Prostate gland (tissue), 2 donors: ENCODE results near the gene SIGLEC10. TPM values are rescaled to one million over a fixed set of nuclear protein-coding genes. Genes with fewer than 3 reads are reported as not detected.
"Not testable (repeated sequence)": the region's sequence is repeated elsewhere in the genome, so short reads cannot be mapped to it uniquely, and the experiment has no call there.

Source experiments
- DNase-seq: peaks from one replicate; pipeline ENCODE4 v3.0.0-alpha.2; 2019; ENCODE audit warnings: low spot score
- H3K27ac ChIP-seq, 2 donors: fragments of 200-600 bp; sonication (generic); 2 replicates each; pipeline ENCODE4 v1.5.1; 2017 to 2019
- H3K27me3 ChIP-seq: fragments of 200-600 bp; sonication (generic); replicated peaks from 2 replicates; pipeline ENCODE4 v1.5.1; 2019; ENCODE audit not compliant: insufficient read depth
- H3K36me3 ChIP-seq, 2 donors: fragments of 200-600 bp; sonication (generic); 1 replicate in 1 of 2; 2 replicates in 1 of 2; pipeline versions ENCODE4 v1.5.1 to v1.8.1; 2017 to 2019
- H3K4me1 ChIP-seq: fragments of 200-600 bp; sonication (generic); replicated peaks from 2 replicates; pipeline ENCODE4 v1.5.1; 2019
- H3K4me3 ChIP-seq, 2 donors: fragments of 200-600 bp; sonication (generic); 2 replicates each; pipeline ENCODE4 v1.5.1; 2017 to 2019
- H3K9me3 ChIP-seq: fragments of 200-600 bp; sonication (generic); 2 replicates; pipeline ENCODE4 v1.5.1; 2017
- POLR2A ChIP-seq: fragments of 450-650 bp; IDR thresholded peaks from one replicate; pipeline ENCODE4 v1.6.1; 2016; ENCODE audit warnings: antibody characterized with exemption, mild to moderate bottlenecking
- POLR2AphosphoS5 ChIP-seq: sonication (generic); formaldehyde crosslinking; IDR thresholded peaks from one replicate; pipeline ENCODE4 v1.6.1; 2017; ENCODE audit warnings: antibody characterized with exemption
- WGBS: methylation state at CpG from one replicate; pipeline ENCODE4 v1.1.5; 2018; 5-methylcytosine and 5-hydroxymethylcytosine counted together
- intact Hi-C: fragments of 100-400 bp; cut with DNase I; formaldehyde crosslinking; loops from one replicate; pipeline ENCODE4 v1.14.2; 2022
- total RNA-seq, 2 donors: library from RNA; depleted of rRNA; stranded (reverse); fragments of >200 nt; gene quantifications; one replicate each; pipeline ENCODE4 v1.1.0, GENCODE V29; 2016
- TF ChIP-seq, protein P1 (sequence below), 4 experiments: fragments of 200-600 bp in 2 of 4; fragments of 450-650 bp in 2 of 4; sonication (generic) in 2 of 4; IDR thresholded peaks; 1 replicate in 3 of 4; 2 replicates in 1 of 4; pipeline ENCODE4 v1.5.1; 2016 to 2019; ENCODE audit warnings: antibody characterized with exemption in 4 of 4, mild to moderate bottlenecking in 2 of 4, moderate library complexity in 2 of 4

Gene SIGLEC10
- total RNA-seq, 2 donors from 2014 or later, result 7.1 to 7.5 TPM

DNA sequence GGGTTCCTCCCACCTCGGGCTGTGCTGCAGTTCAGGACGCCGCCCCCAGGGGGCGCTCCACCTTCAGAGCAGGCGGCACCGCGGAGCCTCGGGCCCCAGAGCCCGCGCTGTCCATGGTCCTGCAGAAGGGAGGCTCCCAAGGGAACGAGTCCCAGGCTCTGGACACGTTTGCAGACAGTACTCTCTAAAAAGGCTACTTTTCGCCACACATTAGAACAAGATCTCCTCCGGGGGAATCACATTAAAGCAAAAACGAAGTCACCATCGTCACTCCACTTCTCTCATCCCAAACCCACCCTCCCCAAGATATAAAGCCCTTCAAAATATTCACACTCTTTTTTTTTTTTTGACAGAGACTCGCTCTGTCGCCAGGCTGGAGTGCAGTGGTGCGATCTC lies 4.6 kb upstream of the SIGLEC10 start:
- Histone ChIP-seq H3K4me1 (no peaks in the 10 kb centered on the region), H3K27me3 (no peaks in the 10 kb centered on the region), H3K27ac (no peak overlapping the region), H3K36me3 (no peaks in the 10 kb centered on the region), H3K4me3 (no peak overlapping the region), H3K9me3 (no peaks in the 10 kb centered on the region)
- TF ChIP-seq, protein P1, sequence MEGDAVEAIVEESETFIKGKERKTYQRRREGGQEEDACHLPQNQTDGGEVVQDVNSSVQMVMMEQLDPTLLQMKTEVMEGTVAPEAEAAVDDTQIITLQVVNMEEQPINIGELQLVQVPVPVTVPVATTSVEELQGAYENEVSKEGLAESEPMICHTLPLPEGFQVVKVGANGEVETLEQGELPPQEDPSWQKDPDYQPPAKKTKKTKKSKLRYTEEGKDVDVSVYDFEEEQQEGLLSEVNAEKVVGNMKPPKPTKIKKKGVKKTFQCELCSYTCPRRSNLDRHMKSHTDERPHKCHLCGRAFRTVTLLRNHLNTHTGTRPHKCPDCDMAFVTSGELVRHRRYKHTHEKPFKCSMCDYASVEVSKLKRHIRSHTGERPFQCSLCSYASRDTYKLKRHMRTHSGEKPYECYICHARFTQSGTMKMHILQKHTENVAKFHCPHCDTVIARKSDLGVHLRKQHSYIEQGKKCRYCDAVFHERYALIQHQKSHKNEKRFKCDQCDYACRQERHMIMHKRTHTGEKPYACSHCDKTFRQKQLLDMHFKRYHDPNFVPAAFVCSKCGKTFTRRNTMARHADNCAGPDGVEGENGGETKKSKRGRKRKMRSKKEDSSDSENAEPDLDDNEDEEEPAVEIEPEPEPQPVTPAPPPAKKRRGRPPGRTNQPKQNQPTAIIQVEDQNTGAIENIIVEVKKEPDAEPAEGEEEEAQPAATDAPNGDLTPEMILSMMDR (IDR thresholded peaks at IDR 0.05), result peak; percentile 88 to 94 (median 90)
- TF ChIP-seq POLR2AphosphoS5 (peak; percentile 57), POLR2A (no peak)
- intact Hi-C loops, result no loop called here
- DNase-seq, result peak; percentile 68
- 11% methylated on average over 19 of the region's 19 CpGs for WGBS

DNA sequence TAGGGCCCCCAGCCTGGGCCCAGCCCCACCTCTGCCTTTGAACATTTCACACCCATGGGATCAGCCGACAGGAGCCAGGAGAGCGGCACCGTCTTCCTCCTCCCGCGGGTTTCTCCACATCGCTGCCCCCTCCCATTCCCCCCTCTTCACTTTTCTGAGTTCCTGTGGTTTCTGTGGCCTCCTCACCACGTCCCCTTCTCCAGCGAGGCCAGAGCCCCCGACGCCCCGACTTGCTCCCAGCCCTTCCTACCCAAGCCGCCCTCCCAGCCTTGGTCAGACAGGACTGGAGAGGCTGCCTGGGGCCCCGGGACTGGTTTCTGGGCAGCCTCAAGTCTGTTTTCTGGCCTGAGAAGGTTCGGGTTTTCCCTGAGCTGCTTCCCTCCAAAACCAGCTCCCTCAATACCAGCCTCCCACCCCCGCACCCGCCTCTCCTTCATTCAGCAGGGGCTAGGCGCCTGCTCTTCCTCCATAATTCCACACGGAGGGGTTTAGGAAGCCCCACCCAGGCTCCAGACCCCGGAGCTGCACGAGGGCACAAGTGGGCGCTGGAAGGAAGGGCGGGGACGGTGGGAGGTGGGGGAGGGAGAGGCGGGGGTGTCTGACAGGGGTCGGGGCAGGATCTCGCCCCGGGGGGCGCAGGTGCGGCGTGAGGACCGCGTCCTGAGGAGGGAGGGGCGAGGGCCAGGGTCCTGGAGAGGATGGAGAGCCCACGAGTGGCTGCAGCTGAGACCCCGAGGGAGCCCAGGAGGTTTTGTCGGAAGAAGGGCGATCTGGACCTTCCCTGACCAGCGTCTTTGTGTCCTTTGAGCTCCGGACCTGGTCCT lies 4.0 kb upstream of the SIGLEC10 start:
- no peak for DNase-seq
- intact Hi-C loops, result no loop called here
- TF ChIP-seq, protein P1 (IDR thresholded peaks at IDR 0.05), result no peak
- TF ChIP-seq POLR2AphosphoS5 (no peak), POLR2A (no peak)
- no peaks in the 10 kb centered on the region for H3K9me3 ChIP-seq
- H3K4me1 ChIP-seq, result no peaks in the 10 kb centered on the region
- no peak overlapping the region for H3K4me3 ChIP-seq
- no peak overlapping the region for H3K27ac ChIP-seq
- no peaks in the 10 kb centered on the region for H3K27me3 ChIP-seq
- 12% methylated on average over 39 of the region's 39 CpGs for WGBS
- H3K36me3 ChIP-seq, result no peaks in the 10 kb centered on the region

DNA sequence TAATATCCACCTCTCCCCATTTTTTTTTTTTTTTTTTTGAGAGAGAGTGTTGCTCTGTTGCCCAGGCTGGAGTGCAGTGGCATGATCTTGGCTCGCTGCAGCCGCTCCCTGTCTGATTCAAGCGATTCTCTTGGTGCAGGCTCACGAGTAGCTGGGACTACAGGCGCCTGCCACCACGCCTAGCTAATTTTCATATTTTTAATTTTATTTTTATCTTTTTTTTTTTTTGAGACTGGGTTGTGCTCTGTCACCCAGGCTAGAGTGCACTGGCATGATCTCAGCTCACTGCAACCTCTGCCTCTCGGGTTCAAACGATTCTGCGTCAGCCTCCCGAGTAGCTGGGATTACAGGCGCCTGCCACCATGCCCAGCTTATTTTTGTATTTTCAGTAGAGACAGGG lies 3.1 kb upstream of the SIGLEC10 start:
- WGBS, result 89% methylated on average over 11 of the region's 11 CpGs

DNA sequence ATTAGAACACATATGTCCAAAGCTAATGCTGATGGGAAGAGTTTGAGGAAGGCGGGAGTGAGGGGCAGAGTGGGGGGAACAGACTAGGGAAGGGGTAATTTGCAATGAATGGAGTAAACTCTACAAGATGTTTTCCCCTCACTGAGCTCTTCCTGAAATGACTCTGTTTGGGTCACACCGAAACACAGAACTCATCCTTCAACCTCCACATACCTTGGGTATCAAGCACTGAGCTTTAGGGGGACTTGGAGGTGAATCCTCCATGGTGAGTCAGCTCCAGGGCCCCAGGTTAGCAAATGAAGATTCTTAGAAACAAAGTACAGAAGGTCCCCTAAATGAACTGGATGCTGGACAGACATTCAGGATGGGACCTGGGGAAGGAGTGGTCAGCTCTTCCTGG lies 1.3 kb upstream of the SIGLEC10 start:
- no peaks in the 10 kb centered on the region for H3K27me3 ChIP-seq
- no peak overlapping the region for H3K4me3 ChIP-seq
- no peaks in the 10 kb centered on the region for H3K4me1 ChIP-seq
- H3K9me3 ChIP-seq, result no peaks in the 10 kb centered on the region
- no peak overlapping the region for H3K27ac ChIP-seq
- no peaks in the 10 kb centered on the region for H3K36me3 ChIP-seq
- TF ChIP-seq, protein P1 (IDR thresholded peaks at IDR 0.05), result no peak
- TF ChIP-seq POLR2AphosphoS5 (no peak), POLR2A (no peak)
- intact Hi-C loops, result no loop called here
- 92% methylated on average over 2 of the region's 2 CpGs for WGBS
- no peak for DNase-seq

More for the DNA sequence above, 3.1 kb upstream of the SIGLEC10 start:
- H3K27me3 ChIP-seq, intact Hi-C loops, H3K4me3 ChIP-seq, H3K36me3 ChIP-seq, H3K9me3 ChIP-seq, H3K4me1 ChIP-seq, DNase-seq, H3K27ac ChIP-seq: not testable (repeated sequence)

DNA sequence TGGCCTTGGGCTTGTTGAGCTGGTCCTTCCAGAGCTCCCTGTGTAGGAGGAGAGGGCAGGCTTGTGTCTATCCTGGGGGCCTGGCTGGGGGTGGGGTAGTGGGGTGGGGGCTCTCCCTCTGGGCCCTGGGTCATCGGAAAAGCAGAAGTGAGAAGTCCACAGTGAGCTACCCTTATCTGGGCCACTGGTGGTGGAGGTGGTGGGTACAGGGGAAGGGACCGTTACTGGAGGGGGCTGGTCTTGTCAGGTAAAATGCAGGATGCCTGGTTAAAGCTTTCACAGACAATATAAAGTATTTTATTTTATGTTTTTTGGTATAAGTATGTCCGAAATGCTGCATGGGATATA lies 342 bp upstream of the SIGLEC10 start:
- H3K36me3 ChIP-seq, result no peaks in the 10 kb centered on the region
- 67% methylated on average over 3 of the region's 3 CpGs for WGBS
- no peak for DNase-seq
- H3K27me3 ChIP-seq, result no peaks in the 10 kb centered on the region
- no peaks in the 10 kb centered on the region for H3K9me3 ChIP-seq
- no peak for TF ChIP-seq POLR2AphosphoS5
- intact Hi-C loops, result no loop called here
- H3K27ac ChIP-seq, result no peak overlapping the region
- H3K4me3 ChIP-seq, result no peak overlapping the region
- no peaks in the 10 kb centered on the region for H3K4me1 ChIP-seq

DNA sequence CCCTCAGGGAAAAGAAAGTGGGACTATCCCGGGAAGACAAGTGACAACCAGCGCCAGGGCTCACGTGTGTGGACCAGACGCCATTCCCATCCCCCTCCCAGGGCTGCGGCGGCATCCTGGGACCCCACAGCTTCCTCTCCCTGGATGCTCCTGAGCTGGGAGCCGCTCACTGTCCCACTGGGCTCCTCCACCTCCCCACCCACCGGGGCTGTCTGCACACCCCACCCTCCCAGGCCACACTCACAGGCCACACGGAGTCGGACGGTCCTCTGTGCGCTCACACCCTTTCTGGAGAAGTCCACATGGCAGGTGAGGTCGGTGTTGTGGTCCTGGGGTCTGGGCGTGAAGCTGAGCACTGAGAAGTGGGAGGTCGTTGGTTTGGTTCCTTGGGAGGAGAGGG lies 1.0 kb downstream of the SIGLEC10 start:
- H3K9me3 ChIP-seq, DNase-seq, H3K27me3 ChIP-seq, H3K4me3 ChIP-seq, H3K36me3 ChIP-seq, intact Hi-C loops, H3K4me1 ChIP-seq, H3K27ac ChIP-seq: not testable (repeated sequence)
- WGBS, result 62% methylated on average over 15 of the region's 15 CpGs
